H1 (cell line): ENCODE measurements around the gene PLXNB1. TPM values are rescaled to one million over a fixed set of nuclear protein-coding genes. Genes with fewer than 3 reads are reported as not detected.

Experiments used
- CTCF ChIA-PET: fragments of 300-600 bp; sonication (Branson Sonifier 250); formaldehyde crosslinking; loops from one replicate; lab custom pipeline; 2021; ENCODE audit not compliant: partially characterized antibody; lab: Charles Lee
- POLR2A ChIA-PET: fragments of 300-600 bp; sonication (Branson Sonifier 250); formaldehyde crosslinking; loops from one replicate; lab custom pipeline; 2021; ENCODE audit warnings: inconsistent platforms; ENCODE audit not compliant: partially characterized antibody; lab: Charles Lee
- DNase-seq, 2 experiments: peaks; one replicate each; pipeline versions ENCODE4 v3.0.0 to v3.0.0-alpha.2; 2010 to 2022; ENCODE audit warnings: low spot score in 2 of 2, low read depth in 1 of 2, mixed read lengths in 1 of 2
- FAIRE-seq: peaks from 2 replicates; lab custom pipeline; 2011; peaks lifted over from hg19 to GRCh38; lab: Jason Lieb, UNC
- H2AFZ ChIP-seq: 2 replicates; pipeline ENCODE4 v1.8.1; 2012; ENCODE audit warnings: low read length, inconsistent platforms
- H2AK5ac ChIP-seq: 2 replicates; pipeline ENCODE4 v1.6.1; 2013; ENCODE audit warnings: low read depth, low read length
- H2BK120ac ChIP-seq: replicated peaks from 2 replicates; pipeline ENCODE3; 2013; ENCODE audit warnings: low read depth, low read length, inconsistent platforms
- H2BK12ac ChIP-seq: 2 replicates; pipeline ENCODE4 v1.6.1; 2013; ENCODE audit warnings: low read depth, low read length
- H2BK15ac ChIP-seq: 2 replicates; pipeline ENCODE4 v1.6.1; 2013; ENCODE audit warnings: low read length
- H2BK20ac ChIP-seq: 2 replicates; pipeline ENCODE4 v1.6.1; 2013; ENCODE audit warnings: low read length
- H2BK5ac ChIP-seq: 2 replicates; pipeline ENCODE4 v1.6.1; 2013; ENCODE audit warnings: low read depth, low read length
- H3K14ac ChIP-seq: 2 replicates; pipeline ENCODE4 v1.6.1; 2013; ENCODE audit warnings: inconsistent platforms; ENCODE audit not compliant: insufficient read length
- H3K18ac ChIP-seq: 2 replicates; pipeline ENCODE4 v1.6.1; 2013; ENCODE audit warnings: low read length; ENCODE audit errors: extremely low read depth
- H3K23ac ChIP-seq: 2 replicates; pipeline ENCODE4 v1.6.1; 2013; ENCODE audit warnings: inconsistent platforms; ENCODE audit not compliant: insufficient read length
- H3K23me2 ChIP-seq: 2 replicates; pipeline ENCODE4 v1.6.1; 2013; ENCODE audit warnings: low read depth, low read length
- H3K27ac ChIP-seq: 2 replicates; pipeline ENCODE4 v1.6.1; 2011; ENCODE audit warnings: low read depth, low read length, inconsistent platforms
- H3K27me3 ChIP-seq, 4 experiments: replicated peaks in 1 of 4; 1 replicate in 1 of 4; 2 replicates in 3 of 4; pipeline versions ENCODE4 v1.6.1 to v1.8.1; 2011 to 2013; ENCODE audit warnings: low read length in 3 of 4, mild to moderate bottlenecking in 3 of 4, inconsistent platforms in 2 of 4, mixed read lengths in 2 of 4, moderate library complexity in 1 of 4; ENCODE audit not compliant: control insufficient read depth in 3 of 4, insufficient read depth in 3 of 4; ENCODE audit errors: extremely low read depth in 1 of 4
- H3K36me3 ChIP-seq, 4 experiments: 2 replicates each; pipeline versions ENCODE4 v1.6.1 to v1.8.1; 2011 to 2013; ENCODE audit warnings: mild to moderate bottlenecking in 4 of 4, low read length in 3 of 4, moderate library complexity in 2 of 4, control low read depth in 1 of 4, inconsistent platforms in 1 of 4; ENCODE audit not compliant: insufficient read depth in 4 of 4, control insufficient read depth in 2 of 4
- H3K4ac ChIP-seq: replicated peaks from 2 replicates; pipeline ENCODE3; 2013; ENCODE audit warnings: low read length, low read depth, mixed read lengths, inconsistent platforms; ENCODE audit not compliant: insufficient read length
- H3K4me1 ChIP-seq, 4 experiments: replicated peaks in 1 of 4; 1 replicate in 1 of 4; 2 replicates in 3 of 4; pipeline versions ENCODE4 v1.6.1 to v1.8.1; 2011 to 2013; ENCODE audit warnings: low read length in 3 of 4, inconsistent platforms in 2 of 4, mixed read lengths in 1 of 4; ENCODE audit not compliant: insufficient read depth in 4 of 4, control insufficient read depth in 3 of 4
- H3K4me2 ChIP-seq, 2 experiments: 2 replicates each; pipeline versions ENCODE4 v1.6.1 to v1.8.1; 2011 to 2013; ENCODE audit warnings: low read depth in 2 of 2, low read length in 2 of 2, control low read depth in 1 of 2, inconsistent platforms in 1 of 2, mild to moderate bottlenecking in 1 of 2; ENCODE audit not compliant: insufficient read depth in 1 of 2
- H3K4me3 ChIP-seq, 4 experiments: fragments of 200-600, 300-600 bp in 1 of 4; sonication (generic), shearing (Covaris generic), sonication (Bioruptor Twin) in 1 of 4; 2 replicates each; pipeline versions ENCODE4 v1.5.1 to v1.8.1; 2011 to 2016; ENCODE audit warnings: low read length in 4 of 4, low read depth in 3 of 4, control low read depth in 2 of 4, inconsistent platforms in 2 of 4, mild to moderate bottlenecking in 2 of 4, mixed read lengths in 1 of 4, moderate library complexity in 1 of 4; ENCODE audit not compliant: insufficient read depth in 2 of 4; ENCODE audit errors: extremely low read depth in 1 of 4
- H3K56ac ChIP-seq: replicated peaks from 2 replicates; pipeline ENCODE3; 2013; ENCODE audit warnings: low read depth, mild to moderate bottlenecking, mixed read lengths, low read length, inconsistent platforms; ENCODE audit not compliant: insufficient read length
- H3K79me1 ChIP-seq: 2 replicates; pipeline ENCODE4 v1.6.1; 2013; ENCODE audit warnings: low read depth, low read length, control low read depth
- H3K79me2 ChIP-seq, 2 experiments: 2 replicates each; pipeline versions ENCODE4 v1.6.1 to v1.8.1; 2012 to 2013; ENCODE audit warnings: low read length in 2 of 2, mild to moderate bottlenecking in 2 of 2, inconsistent platforms in 1 of 2; ENCODE audit not compliant: insufficient read depth in 2 of 2, control insufficient read depth in 1 of 2
- H3K9ac ChIP-seq, 4 experiments: replicated peaks in 1 of 4; 1 replicate in 1 of 4; 2 replicates in 3 of 4; pipeline versions ENCODE4 v1.6.1 to v1.8.1; 2011 to 2013; ENCODE audit warnings: low read depth in 3 of 4, low read length in 3 of 4, control low read depth in 2 of 4, mild to moderate bottlenecking in 2 of 4, moderate library complexity in 2 of 4, inconsistent platforms in 1 of 4; ENCODE audit errors: extremely low read depth in 1 of 4
- H3K9me3 ChIP-seq, 2 experiments: 2 replicates each; pipeline versions ENCODE4 v1.6.1 to v1.8.1; 2012 to 2013; ENCODE audit warnings: mild to moderate bottlenecking in 2 of 2, moderate library complexity in 2 of 2, control low read depth in 1 of 2, inconsistent platforms in 1 of 2, low read depth in 1 of 2, low read length in 1 of 2, mixed read lengths in 1 of 2; ENCODE audit not compliant: insufficient read depth in 2 of 2
- H4K20me1 ChIP-seq, 2 experiments: replicated peaks in 1 of 2; 2 replicates each; pipeline versions ENCODE3 to v1.8.1; 2011 to 2013; ENCODE audit warnings: inconsistent platforms in 2 of 2, low read length in 2 of 2, mild to moderate bottlenecking in 1 of 2; ENCODE audit not compliant: insufficient read depth in 2 of 2, control insufficient read depth in 1 of 2
- H4K5ac ChIP-seq: 2 replicates; pipeline ENCODE4 v1.6.1; 2013; ENCODE audit warnings: low read length, low read depth, mixed read lengths, inconsistent platforms; ENCODE audit not compliant: insufficient read length
- H4K8ac ChIP-seq: 2 replicates; pipeline ENCODE4 v1.8.0; 2013; ENCODE audit warnings: mild to moderate bottlenecking, moderate library complexity, low read length, inconsistent platforms; ENCODE audit not compliant: insufficient read depth; ENCODE audit errors: extremely low read depth
- H4K91ac ChIP-seq: replicated peaks from 2 replicates; pipeline ENCODE3; 2013; ENCODE audit warnings: low read length, mixed read lengths, inconsistent platforms; ENCODE audit not compliant: insufficient read length
- EP300 ChIP-seq, 2 experiments: IDR thresholded peaks; 1 replicate in 1 of 2; 2 replicates in 1 of 2; pipeline ENCODE4 v1.6.1; 2011 to 2012; ENCODE audit warnings: low read depth in 2 of 2, low read length in 2 of 2, mild to moderate bottlenecking in 2 of 2, borderline replicate concordance in 1 of 2, inconsistent platforms in 1 of 2, moderate library complexity in 1 of 2
- EZH2 ChIP-seq: fragments of 200-600 bp; sonication (generic); IDR thresholded peaks from 2 replicates; pipeline ENCODE4 v1.7.1; 2012; ENCODE audit warnings: low read depth, mild to moderate bottlenecking, moderate library complexity, low read length, inconsistent platforms; ENCODE audit not compliant: severe bottlenecking
- HDAC2 ChIP-seq, 2 experiments: fragments of 300-600 bp in 1 of 2; sonication (generic) in 1 of 2; IDR thresholded peaks; 2 replicates each; pipeline ENCODE4 v1.6.1; 2011 to 2012; ENCODE audit warnings: low read depth in 2 of 2, low read length in 2 of 2, mild to moderate bottlenecking in 2 of 2, moderate library complexity in 2 of 2, borderline replicate concordance in 1 of 2, inconsistent platforms in 1 of 2
- JUN ChIP-seq: IDR thresholded peaks from 2 replicates; pipeline ENCODE4 v1.6.1; 2011; ENCODE audit warnings: low read depth, mild to moderate bottlenecking, improper control_type of control experiment, low read length
- MAFK ChIP-seq: IDR thresholded peaks from 2 replicates; pipeline ENCODE4 v1.6.1; 2012; ENCODE audit warnings: low read depth, mild to moderate bottlenecking, improper control_type of control experiment, low read length
- NRF1 ChIP-seq: IDR thresholded peaks from 2 replicates; pipeline ENCODE4 v1.6.1; 2011; ENCODE audit warnings: mild to moderate bottlenecking, low read depth, low read length, improper control_type of control experiment
- RAD21 ChIP-seq, 2 experiments: IDR thresholded peaks in 1 of 2; conservative IDR thresholded peaks in 1 of 2; 2 replicates each; pipeline ENCODE4 v1.6.1; 2011; ENCODE audit warnings: low read depth in 2 of 2, low read length in 2 of 2, improper control_type of control experiment in 1 of 2, inconsistent platforms in 1 of 2, mild to moderate bottlenecking in 1 of 2, moderate library complexity in 1 of 2
- RBBP5 ChIP-seq: IDR thresholded peaks from 2 replicates; pipeline ENCODE4 v1.7.1; 2012; ENCODE audit warnings: low read depth, mild to moderate bottlenecking, inconsistent platforms, low read length, moderate library complexity, borderline replicate concordance
- SIN3A ChIP-seq, 2 experiments: IDR thresholded peaks in 1 of 2; conservative IDR thresholded peaks in 1 of 2; 2 replicates each; pipeline ENCODE4 v1.6.1; 2011 to 2012; ENCODE audit warnings: low read length in 2 of 2, improper control_type of control experiment in 1 of 2, low read depth in 1 of 2, mild to moderate bottlenecking in 1 of 2
- WGBS, 2 experiments: shearing (Covaris generic) in 1 of 2; methylation state at CpG; one replicate each; pipeline versions ENCODE4 v1.1.6 to v1.1.7; 2013 to 2015; ENCODE audit warnings: low lambda C conversion rate in 2 of 2, mixed read lengths in 2 of 2, inconsistent platforms in 1 of 2, low coverage in 1 of 2, missing lambda C conversion rate in 1 of 2; ENCODE audit not compliant: insufficient replicate concordance in 2 of 2, insufficient coverage in 1 of 2, insufficient read length in 1 of 2; ENCODE audit errors: extremely low coverage in 1 of 2, missing lambda C conversion rate in 1 of 2; 5-methylcytosine and 5-hydroxymethylcytosine counted together
- polyA plus RNA-seq, 7 experiments: library from polyadenylated mRNA; depleted of rRNA in 3 of 7; stranded (reverse) in 5 of 7; unstranded in 2 of 7; fragments of >200 nt in 5 of 7; fragments of 200-250 nt in 2 of 7; gene quantifications; 1 replicate in 5 of 7; 2 replicates in 1 of 7; 4 replicates in 1 of 7; pipeline versions ENCODE4 v1.2.1 to v1.2.3, GENCODE V29; 2011 to 2013; ENCODE audit warnings: missing spikeins in 2 of 7, mixed read lengths in 2 of 7
- total RNA-seq: library from RNA; stranded (reverse); fragmentation: NEBNext Ultra II Directional; extraction: Animal tissue kit (Norgen Biotek cat#: 25700); gene quantifications from 2 replicates; pipeline ENCODE4 v1.2.1, GENCODE V29; 2021

The PLXNB1 gene
- total and polyA plus RNA-seq, 2 of the 8 experiments (the other 6 are each of a cell fraction or from before 2014, with no cell fraction given), result 109 to 114 TPM

GRCh38 chr3:48411606-48412374, 18.1 kb downstream of the PLXNB1 start:
- Histone ChIP-seq H3K23me2 (no peaks in the 10 kb centered on the region), H3K27me3 (no peaks in the 10 kb centered on the region), H3K14ac (no peak overlapping the region), H4K8ac (no peak overlapping the region), H2BK120ac (no peak overlapping the region), H4K20me1 (peaks cover 6 to 48% of the 10 kb centered on the region in 2 experiments), H4K5ac (no peak overlapping the region), H3K18ac (no peak overlapping the region), H3K36me3 (peaks cover 74 to 89% (median 89%) of the 10 kb centered on the region in 4 experiments), H2AFZ (no peak overlapping the region), H3K4ac (no peak overlapping the region), H3K4me1 (no peaks in the 10 kb centered on the region), H3K4me3 (no peak overlapping the region), H4K91ac (no peak overlapping the region), H3K79me2 (no peaks in the 10 kb centered on the region), H3K4me2 (no peak overlapping the region), H3K27ac (no peak overlapping the region), H2BK12ac (no peak overlapping the region), H3K56ac (no peak overlapping the region), H2BK15ac (no peak overlapping the region), H2BK5ac (no peak overlapping the region), H3K23ac (no peak overlapping the region)
- CTCF ChIA-PET, result interaction anchor here (0.9 to 7.7 kb wide), 9 partner anchors 12 to 148 kb away, joined by 3 to 130 read pairs (median 3); partner anchors contain the start of gene PLXNB1
- DNase-seq (no peak), FAIRE-seq (no peak)
- 93% methylated on average over 10 of the region's 11 CpGs; no CpG with 5 or more reads in 1 of the 2 experiments for WGBS, 2 experiments
- POLR2A ChIA-PET, result interaction anchor here (1.2 to 31.5 kb wide), 3 partner anchors 4 to 29 kb away, joined by 4 to 650 read pairs (median 650); partner anchors contain the start of gene PLXNB1
- TF ChIP-seq NRF1, result no peak
- no peak for TF ChIP-seq EP300 (IDR thresholded peaks at IDR 0.05; ENCODE audit: borderline replicate concordance in 1 of 2, low read depth in 2 of 2, low read length in 2 of 2)
- TF ChIP-seq SIN3A (conservative IDR thresholded peaks at IDR 0.05 in 1 of 2, IDR thresholded peaks at IDR 0.05 in 1 of 2; ENCODE audit: low read depth in 1 of 2, low read length in 2 of 2), result no peak
- TF ChIP-seq RAD21 (IDR thresholded peaks at IDR 0.05 in 1 of 2, conservative IDR thresholded peaks at IDR 0.05 in 1 of 2; ENCODE audit: low read depth in 2 of 2, low read length in 2 of 2), result no peak
- no peak for TF ChIP-seq HDAC2 (IDR thresholded peaks at IDR 0.05; ENCODE audit: borderline replicate concordance in 1 of 2, low read depth in 2 of 2, low read length in 2 of 2)
- no peak for TF ChIP-seq EZH2
- no peak for TF ChIP-seq MAFK
- TF ChIP-seq RBBP5, result no peak
- no peak for TF ChIP-seq JUN
- TF ChIP-seq, all 59 proteins: peak for 0
- Histone ChIP-seq H2AK5ac (no peak overlapping the region), H3K9ac (no peak overlapping the region), H3K79me1 (no peaks in the 10 kb centered on the region; the same call in 1 of the 2 replicates), H3K9me3 (no peaks in the 10 kb centered on the region), H2BK20ac (no peak overlapping the region)
